HG03039 (cell line): ENCODE results near the gene DOC2B.
A peak's percentile ranks its signal among the peaks of the same experiment; 100 is the strongest.
"Not testable (repeated sequence)": the region's sequence is repeated elsewhere in the genome, so short reads cannot be mapped to it uniquely, and the experiment has no call there.

Source experiments
- ATAC-seq: cut with Tn5 transposase; IDR thresholded peaks from one replicate; pipeline ENCODE4 v1.9.1; 2021; ENCODE audit warnings: mild to moderate bottlenecking, moderate library complexity; ENCODE audit not compliant: unreplicated experiment

DOC2B gene

GRCh38 chr17:146983-147761, 34.3 kb downstream of the DOC2B start:
- no peak for ATAC-seq

DNA sequence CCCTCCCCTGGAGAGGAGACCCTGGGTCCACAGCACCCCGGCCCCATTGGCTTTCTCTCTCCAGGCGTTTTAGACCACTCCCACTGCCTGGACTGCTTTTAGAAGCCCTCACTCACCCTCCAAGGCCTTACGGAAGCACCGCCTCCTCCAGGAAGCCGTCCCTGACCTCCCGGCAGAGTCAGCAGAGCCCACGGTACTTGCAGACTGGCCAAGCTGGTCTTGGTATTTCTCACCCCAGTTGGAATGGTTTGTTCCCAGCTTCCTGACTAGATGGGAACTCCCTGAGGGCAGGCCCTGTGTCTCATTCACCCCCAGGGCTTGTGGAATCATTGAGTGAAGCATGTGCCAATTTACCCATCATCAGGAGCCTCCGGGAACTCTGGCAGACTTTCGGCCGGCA, 34.9 kb downstream of the DOC2B start:
- no peak for ATAC-seq

DNA sequence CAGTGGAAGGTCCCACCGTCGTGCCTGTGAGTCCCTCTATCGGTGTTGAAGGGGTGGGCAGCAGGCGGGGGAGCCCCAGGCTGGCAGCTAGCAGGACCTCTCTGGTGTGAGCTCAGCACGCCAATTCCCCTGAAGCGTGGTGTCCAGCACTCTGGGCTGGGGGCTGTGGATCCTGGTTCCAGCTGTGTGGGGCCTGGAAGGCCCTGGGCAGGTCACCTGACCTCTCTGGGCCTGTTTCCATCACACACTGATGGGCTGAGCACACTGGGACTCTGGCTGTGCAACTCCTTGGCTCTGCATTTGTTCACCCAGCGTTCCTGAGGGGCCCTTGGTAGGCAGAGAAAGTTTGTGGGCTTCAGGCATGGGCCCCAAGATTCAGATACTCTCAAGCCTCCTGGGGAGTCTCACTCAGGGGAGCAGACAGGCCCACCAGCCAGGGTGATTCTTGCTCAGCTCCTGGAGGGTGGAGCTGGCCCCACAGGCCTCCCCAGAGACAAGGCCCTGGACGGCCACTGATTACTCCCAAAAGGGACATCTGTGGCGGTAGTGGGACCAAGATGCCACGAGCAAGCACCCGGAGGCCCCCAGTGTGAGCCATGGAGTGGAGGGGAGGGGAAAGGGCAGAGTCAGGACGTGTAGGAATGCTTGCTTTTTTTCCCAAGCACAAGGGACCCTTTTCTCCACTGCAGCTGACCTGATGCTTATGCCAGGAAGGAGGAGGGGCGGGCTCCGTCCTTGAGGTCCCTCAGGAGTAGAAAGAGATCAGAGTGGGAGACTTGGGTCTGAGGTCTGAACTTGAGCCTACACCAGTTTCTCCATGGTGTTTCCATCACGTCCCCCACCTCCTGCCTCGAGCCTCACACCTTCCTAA, 35.5 kb downstream of the DOC2B start:
- no peak for ATAC-seq

GRCh38 chr17:144936-145670, 36.3 kb downstream of the DOC2B start:
- no peak for ATAC-seq

GRCh38 chr17:143785-144281, 37.6 kb downstream of the DOC2B start:
- no peak for ATAC-seq

- no peak for ATAC-seq
These were observed 38.3 kb downstream of the DOC2B start for GRCh38 chr17:142876-143784.

GRCh38 chr17:142102-142661, 39.3 kb downstream of the DOC2B start:
- ATAC-seq = no peak

DNA sequence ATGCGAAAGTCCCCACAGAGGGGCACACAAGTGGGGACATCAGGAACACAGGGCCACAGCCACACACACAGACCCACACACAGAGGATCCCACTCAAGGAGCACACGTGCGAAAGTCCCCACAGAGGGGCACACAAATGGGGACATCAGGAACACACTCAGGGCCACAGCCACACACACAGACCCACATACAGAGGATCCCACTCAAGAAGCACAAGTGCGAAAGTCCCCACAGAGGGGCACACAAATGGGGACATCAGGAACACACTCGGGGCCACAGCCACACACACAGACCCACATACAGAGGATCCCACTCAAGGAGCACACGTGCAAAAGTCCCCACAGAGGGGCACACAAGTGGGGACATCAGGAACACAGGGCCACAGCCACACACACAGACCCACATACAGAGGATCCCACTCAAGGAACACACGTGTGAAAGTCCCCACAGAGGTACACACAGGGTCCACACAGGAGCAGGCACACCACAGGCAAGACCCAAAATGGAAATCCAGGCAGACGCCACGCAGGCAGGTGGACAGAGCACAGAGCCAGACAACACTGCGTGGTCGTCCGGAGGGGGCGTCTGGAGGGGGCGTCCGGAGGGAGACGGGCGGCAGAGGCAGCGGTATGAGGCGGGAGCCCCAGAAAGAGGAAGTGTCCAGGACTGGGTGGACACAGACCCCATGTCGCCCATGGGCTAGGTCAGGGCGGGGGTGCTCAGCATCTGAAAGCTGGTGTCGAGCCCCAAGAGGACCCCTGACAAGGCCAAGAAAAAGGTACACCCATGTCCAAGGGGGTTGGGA, 41.8 kb downstream of the DOC2B start:
- ATAC-seq = not testable (repeated sequence)

DNA sequence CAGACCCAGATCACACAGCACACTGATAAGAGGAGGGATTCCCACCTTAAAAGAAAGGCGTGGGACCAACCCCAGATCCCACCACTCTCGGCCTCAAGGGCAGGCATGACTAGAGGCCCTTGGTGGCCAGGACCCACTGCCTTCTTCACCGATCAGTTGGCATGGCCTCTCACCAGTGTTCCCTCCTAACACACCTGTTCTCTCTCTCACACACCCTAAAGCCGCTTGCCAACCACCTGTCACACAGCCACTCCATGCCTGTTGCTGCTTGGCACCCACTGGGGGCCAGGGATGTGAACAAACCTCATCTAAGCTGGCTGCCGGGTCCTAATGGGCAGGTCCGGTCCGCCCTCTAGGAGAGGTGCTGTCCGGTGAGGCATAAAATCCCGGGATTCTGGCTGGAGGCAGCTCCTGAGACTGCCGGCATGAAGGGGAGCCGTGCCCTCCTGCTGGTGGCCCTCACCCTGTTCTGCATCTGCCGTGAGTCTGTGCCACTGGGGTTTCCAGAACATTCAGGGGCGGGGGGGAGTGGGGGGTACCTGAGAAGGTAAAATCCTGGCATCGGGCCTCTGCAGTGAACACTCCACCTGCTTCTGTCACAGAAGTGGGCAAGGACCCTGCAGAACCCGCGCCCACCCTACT, 44.2 kb downstream of the DOC2B start, which contains the start of gene SCGB1C2:
Gene SCGB1C2, plus strand, starts transcription at position 404 of the 642 bp plus-strand sequence. Its CDS starts 22 bp downstream, at position 426.
- not testable (repeated sequence) for ATAC-seq

GRCh38 chr17:136531-136930, 44.9 kb downstream of the DOC2B start:
- peak; percentile 49 for ATAC-seq

- not testable (repeated sequence) for ATAC-seq
These were observed 45.6 kb downstream of the DOC2B start for GRCh38 chr17:135895-136294.

DNA sequence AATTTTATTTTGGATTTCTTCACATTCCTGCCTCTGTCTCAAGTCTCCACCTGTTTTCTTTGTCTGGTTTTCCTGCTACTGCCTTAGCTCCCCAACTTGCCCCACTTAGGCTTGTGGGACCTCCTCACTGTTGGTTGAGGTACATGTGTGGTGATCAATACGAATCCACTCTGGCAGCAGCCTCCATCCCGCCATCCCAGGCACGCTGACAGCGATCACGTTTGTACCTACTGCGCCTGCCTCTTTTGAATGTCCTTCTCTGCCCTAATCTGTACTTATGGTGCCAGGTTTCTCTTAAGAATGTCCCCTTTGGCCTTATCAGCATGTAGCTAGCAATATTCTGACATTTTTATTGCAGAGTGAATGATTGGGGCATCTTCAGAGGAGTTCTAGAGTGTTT, 46.4 kb downstream of the DOC2B start:
- not testable (repeated sequence) for ATAC-seq

DNA sequence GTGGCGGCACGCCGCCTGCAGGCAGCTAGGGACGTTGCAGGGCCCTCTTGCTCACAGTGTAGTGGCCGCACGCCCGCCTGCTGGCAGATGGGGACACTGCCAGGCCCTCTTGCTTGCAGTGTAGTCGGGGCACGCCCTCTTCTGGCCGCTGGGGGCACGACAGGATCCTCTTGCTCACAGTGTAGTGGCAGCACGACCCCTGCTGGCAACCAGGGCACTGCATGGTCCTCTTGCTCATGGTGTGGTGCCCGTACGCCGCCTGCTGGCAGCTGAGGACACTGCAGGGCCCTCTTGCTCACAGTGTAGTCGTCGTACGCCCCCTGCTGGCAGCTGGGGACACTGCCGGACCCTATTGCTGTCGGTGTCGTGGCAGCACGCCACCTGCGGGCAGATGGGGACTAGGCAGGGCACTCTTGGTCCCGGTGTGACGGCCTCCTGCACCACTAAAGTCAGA, 47.1 kb downstream of the DOC2B start:
- peak; percentile 81 for ATAC-seq

- ATAC-seq = not testable (repeated sequence)
These were observed 47.5 kb downstream of the DOC2B start for GRCh38 chr17:133932-134331.

GRCh38 chr17:118339-118917, 63.0 kb downstream of the DOC2B start:
- ATAC-seq = not testable (repeated sequence)

- not testable (repeated sequence) for ATAC-seq
These were observed 68.3 kb downstream of the DOC2B start for GRCh38 chr17:113111-113510.
